GM20431 (cell line): ENCODE results near the gene KRTAP25-1.

Experiments used
- in situ Hi-C: fragments of 300-500 bp; cut with MseI, MboI; formaldehyde crosslinking; loops from one replicate; pipeline ENCODE4 v1.15.0; 2020; ENCODE audit warnings: low sequenced_read_pairs; ENCODE audit not compliant: unreplicated experiment

The KRTAP25-1 gene

GRCh38 chr21:30289215-30289614, at the start of gene KRTAP25-1:
Gene KRTAP25-1 (minus strand): TSS chr21:30289514. CDS start chr21:30289490, 24 bp downstream.
- in situ Hi-C loops = no loop called here

DNA sequence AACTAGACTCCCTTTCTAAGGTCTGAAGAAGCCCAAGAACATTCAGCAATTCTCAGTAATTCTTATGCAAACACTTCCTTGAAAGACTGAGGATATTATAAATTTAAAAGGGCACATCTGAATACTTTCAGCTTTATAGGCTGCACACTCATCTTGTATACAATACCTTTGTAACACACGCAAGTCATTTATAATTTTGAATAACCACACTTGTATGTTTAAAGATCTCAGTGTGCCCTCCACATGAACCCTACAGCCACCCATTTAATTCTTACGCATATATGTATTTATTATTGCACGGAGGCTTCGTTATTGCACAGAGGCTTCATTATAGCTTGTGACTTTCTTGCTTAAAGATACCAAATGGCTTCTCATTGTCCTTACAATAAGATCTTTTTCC, 49.4 kb upstream of the KRTAP25-1 start:
- in situ Hi-C loops = loop anchor here (25.0 kb wide), 1 partner anchor 749 kb away; no protein-coding TSS in a partner anchor

DNA sequence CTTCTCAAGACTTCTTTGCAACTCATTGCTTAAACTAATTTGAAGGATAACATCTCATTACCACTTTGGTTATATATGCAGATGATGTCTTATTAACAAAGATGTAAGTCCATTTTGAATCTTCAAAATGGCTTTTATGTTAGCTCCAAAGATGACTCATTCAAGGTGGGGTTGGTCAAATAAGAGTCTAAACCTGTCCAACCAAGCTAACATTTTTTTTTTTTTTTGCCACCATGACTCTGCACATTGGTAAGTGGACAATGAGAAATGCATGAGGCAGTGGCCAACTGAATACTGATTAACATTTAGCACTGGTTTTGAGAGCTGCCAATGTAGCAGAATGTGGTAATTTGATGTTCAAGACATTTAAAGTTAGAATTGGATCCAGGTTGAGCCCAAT, 48.5 kb upstream of the KRTAP25-1 start:
- in situ Hi-C loops = loop anchor here (25.0 kb wide), 1 partner anchor 750 kb away; no protein-coding TSS in a partner anchor

DNA sequence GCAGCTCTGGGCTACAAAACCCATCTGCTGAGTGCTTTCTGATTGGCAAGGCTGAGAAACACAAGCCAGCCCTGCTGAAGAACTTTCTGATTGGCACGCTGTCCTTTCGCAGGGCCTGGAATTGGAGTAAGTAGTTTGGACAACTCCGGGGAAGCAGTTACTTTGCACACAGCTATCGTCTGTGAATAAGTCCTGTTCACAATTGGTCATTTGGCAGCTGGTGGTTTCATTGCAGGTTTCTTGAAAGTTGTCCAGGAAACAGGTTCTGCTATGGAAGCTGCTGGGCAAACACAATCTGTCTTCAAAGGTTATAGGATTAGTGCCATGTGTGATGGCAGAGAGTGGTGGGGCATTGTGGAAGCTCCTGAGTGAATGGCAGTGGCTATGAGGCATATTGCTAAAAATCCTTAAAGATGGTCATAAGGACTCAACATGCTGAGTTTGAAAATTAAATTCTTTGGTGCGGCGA, 48.0 kb upstream of the KRTAP25-1 start, which contains the start of gene KRTAP27-1:
Gene KRTAP27-1 (minus strand): TSS at position 419 of the 469 bp plus-strand sequence. CDS start 26 bp downstream, at position 393.
- in situ Hi-C loops = loop anchor here (25.0 kb wide), 1 partner anchor 750 kb away; no protein-coding TSS in a partner anchor

DNA sequence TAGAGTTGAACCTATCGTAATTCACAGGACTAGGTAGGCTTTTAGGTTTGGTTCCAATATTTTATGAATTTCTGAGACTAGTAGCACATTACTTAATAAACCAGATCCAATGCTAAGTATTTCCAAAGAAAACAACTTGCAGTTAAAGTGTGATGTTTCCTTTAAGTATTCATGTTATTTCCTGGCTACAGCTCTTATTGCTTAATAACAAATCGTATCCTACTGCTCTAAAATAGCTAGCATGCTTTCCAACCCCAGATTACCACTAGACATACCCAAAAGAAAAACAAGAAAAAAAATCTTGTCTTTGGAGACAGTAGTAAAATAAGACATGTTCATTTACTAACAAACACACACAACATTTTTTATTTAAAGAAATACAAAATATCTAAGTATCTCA, 47.3 kb upstream of the KRTAP25-1 start:
- in situ Hi-C loops = loop anchor here (25.0 kb wide), 1 partner anchor 751 kb away; no protein-coding TSS in a partner anchor

GRCh38 chr21:30333736-30334135, 44.4 kb upstream of the KRTAP25-1 start:
- in situ Hi-C loops = loop anchor here (25.0 kb wide), 1 partner anchor 754 kb away; no protein-coding TSS in a partner anchor

GRCh38 chr21:30332681-30333080, 43.4 kb upstream of the KRTAP25-1 start:
- in situ Hi-C loops = loop anchor here (25.0 kb wide), 1 partner anchor 755 kb away; no protein-coding TSS in a partner anchor

GRCh38 chr21:30329203-30329875, 40.0 kb upstream of the KRTAP25-1 start:
- in situ Hi-C loops = loop anchor here (25.0 kb wide), 1 partner anchor 758 kb away; no protein-coding TSS in a partner anchor

GRCh38 chr21:30326390-30326789, 37.1 kb upstream of the KRTAP25-1 start:
- in situ Hi-C loops = loop anchor here (25.0 kb wide), 1 partner anchor 761 kb away; no protein-coding TSS in a partner anchor

- in situ Hi-C loops = no loop called here
Observed at GRCh38 chr21:30320215-30320614, 30.9 kb upstream of the KRTAP25-1 start, which contains the start of gene KRTAP26-1. Gene KRTAP26-1 (minus strand): TSS chr21:30320315. CDS start chr21:30320035, 280 bp downstream.

- in situ Hi-C loops = no loop called here
Observed at GRCh38 chr21:30315701-30316100, 26.4 kb upstream of the KRTAP25-1 start.

DNA sequence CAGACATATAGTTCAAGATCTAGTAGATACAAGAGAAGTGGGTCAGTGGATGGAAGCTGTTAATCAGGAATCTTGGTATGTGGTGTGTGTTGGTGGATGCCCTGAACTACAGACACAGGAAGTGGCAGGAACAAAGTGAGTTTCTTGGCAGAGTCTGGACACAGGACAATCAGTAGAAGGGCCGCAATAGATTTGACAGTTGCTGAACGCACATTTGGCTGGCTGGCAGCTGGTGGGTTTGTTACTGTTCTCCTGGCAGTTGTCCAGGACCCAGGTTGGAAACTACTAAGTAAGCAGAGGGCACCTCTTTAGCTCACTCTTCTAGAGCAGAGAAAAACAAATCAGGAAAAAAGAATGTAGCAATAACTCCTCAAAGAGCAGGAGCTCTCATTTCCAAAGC, 17.6 kb upstream of the KRTAP25-1 start:
- in situ Hi-C loops = no loop called here

GRCh38 chr21:30305136-30305535, 15.8 kb upstream of the KRTAP25-1 start:
- in situ Hi-C loops = no loop called here

GRCh38 chr21:30282850-30283249, 6.5 kb downstream of the KRTAP25-1 start, which contains the start of gene KRTAP24-1:
Gene KRTAP24-1 (minus strand): TSS chr21:30282950. CDS start chr21:30282932, 18 bp downstream.
- in situ Hi-C loops = no loop called here

- in situ Hi-C loops = no loop called here
Observed at GRCh38 chr21:30271611-30272010, 17.7 kb downstream of the KRTAP25-1 start.

DNA sequence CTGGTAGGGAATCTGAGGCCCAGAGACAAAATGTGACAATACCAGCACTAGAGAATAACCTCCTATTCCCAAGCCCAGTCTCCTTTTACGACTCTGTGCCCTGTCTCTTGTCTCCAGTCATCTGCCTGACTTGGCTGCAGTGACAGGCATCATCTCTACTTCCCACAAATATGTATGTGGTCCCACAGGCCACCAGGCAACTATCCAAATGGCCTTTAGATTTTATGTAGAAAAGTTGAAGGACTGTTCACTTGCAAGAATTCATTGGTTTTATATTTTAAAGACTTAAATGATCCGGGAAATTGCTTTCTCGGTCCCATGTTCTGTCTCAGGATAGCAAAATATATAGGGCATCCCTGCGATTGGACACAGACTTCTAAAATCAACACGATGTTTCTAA, 18.2 kb downstream of the KRTAP25-1 start:
- in situ Hi-C loops = no loop called here

- in situ Hi-C loops = no loop called here
Observed at GRCh38 chr21:30269803-30270530, 19.3 kb downstream of the KRTAP25-1 start.

- in situ Hi-C loops = no loop called here
Observed at GRCh38 chr21:30268608-30269197, 20.6 kb downstream of the KRTAP25-1 start.

- in situ Hi-C loops = no loop called here
Observed at GRCh38 chr21:30257773-30258172, 31.5 kb downstream of the KRTAP25-1 start.

DNA sequence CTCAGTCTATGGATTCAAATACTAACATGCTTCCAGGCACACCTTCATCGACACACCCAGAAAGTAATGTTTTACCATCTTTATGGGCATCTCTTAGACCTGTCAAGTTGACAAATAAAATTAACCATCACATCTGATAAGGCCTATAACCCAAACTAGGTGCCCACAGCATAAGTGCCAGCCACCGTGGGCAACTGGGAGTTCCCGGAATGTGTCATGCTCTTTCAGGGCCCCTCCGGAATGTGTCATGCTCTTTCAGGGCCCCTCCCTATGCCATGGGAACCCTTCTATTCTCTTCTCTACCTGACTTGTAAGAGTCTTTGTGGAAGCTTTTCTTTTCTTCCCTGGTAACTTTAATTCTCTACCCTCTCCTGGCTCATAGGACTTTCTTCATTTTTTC, 33.2 kb downstream of the KRTAP25-1 start:
- in situ Hi-C loops = no loop called here
